Astrocyte (in vitro differentiated cells and primary cell): ENCODE results near the gene SMIM7. TPM values are rescaled to one million over a fixed set of nuclear protein-coding genes. Genes with fewer than 3 reads are reported as not detected.

ENCODE experiments used
- DNase-seq: peaks from one replicate; pipeline ENCODE4 v3.0.0-alpha.2; 2010; ENCODE audit warnings: low read depth
- FAIRE-seq: peaks from 2 replicates; lab custom pipeline; 2011; peaks lifted over from hg19 to GRCh38; lab: Jason Lieb, UNC
- H2AFZ ChIP-seq: 2 replicates; pipeline ENCODE4 v1.6.0; 2012; ENCODE audit warnings: low read depth, low read length, inconsistent platforms
- H3K27ac ChIP-seq: 2 replicates; pipeline ENCODE4 v1.5.1; 2011; ENCODE audit warnings: low read depth, low read length, inconsistent platforms
- H3K27me3 ChIP-seq: 2 replicates; pipeline ENCODE4 v1.6.0; 2011; ENCODE audit warnings: low read length, inconsistent platforms; ENCODE audit not compliant: insufficient read depth
- H3K36me3 ChIP-seq: 2 replicates; pipeline ENCODE4 v1.5.1; 2011; ENCODE audit warnings: low read length, inconsistent platforms; ENCODE audit not compliant: insufficient read depth
- H3K4me1 ChIP-seq: 2 replicates; pipeline ENCODE4 v1.5.1; 2011; ENCODE audit warnings: low read length, inconsistent platforms; ENCODE audit not compliant: insufficient read depth
- H3K4me2 ChIP-seq: 2 replicates; pipeline ENCODE4 v1.6.0; 2012; ENCODE audit warnings: low read length, inconsistent platforms
- H3K4me3 ChIP-seq: 2 replicates; pipeline ENCODE4 v1.5.1; 2011; ENCODE audit warnings: low read depth, mild to moderate bottlenecking, low read length, inconsistent platforms; ENCODE audit not compliant: insufficient read depth
- H3K79me2 ChIP-seq: 2 replicates; pipeline ENCODE4 v1.6.0; 2012; ENCODE audit warnings: mild to moderate bottlenecking, low read length, inconsistent platforms; ENCODE audit not compliant: insufficient read depth
- H3K9ac ChIP-seq: 2 replicates; pipeline ENCODE4 v1.6.0; 2012; ENCODE audit warnings: mild to moderate bottlenecking, low read length, inconsistent platforms
- H3K9me3 ChIP-seq: 2 replicates; pipeline ENCODE4 v1.5.1; 2012; ENCODE audit warnings: low read depth, mild to moderate bottlenecking, low read length, inconsistent platforms; ENCODE audit not compliant: insufficient read depth
- H4K20me1 ChIP-seq: 2 replicates; pipeline ENCODE4 v1.6.0; 2012; ENCODE audit warnings: low read length, inconsistent platforms; ENCODE audit not compliant: insufficient read depth
- H3K27ac Mint-ChIP-seq: one replicate; pipeline ENCODE4 v1.8.0; 2021; ENCODE audit warnings: mild to moderate bottlenecking, mixed read lengths; ENCODE audit not compliant: unreplicated experiment
- H3K27me3 Mint-ChIP-seq: one replicate; pipeline ENCODE4 v1.8.0; 2021; ENCODE audit warnings: low read depth, mixed read lengths; ENCODE audit not compliant: unreplicated experiment
- H3K36me3 Mint-ChIP-seq: one replicate; pipeline ENCODE4 v1.8.0; 2021; ENCODE audit warnings: low read depth, mixed read lengths; ENCODE audit not compliant: unreplicated experiment
- H3K4me1 Mint-ChIP-seq: one replicate; pipeline ENCODE4 v1.8.0; 2021; ENCODE audit warnings: low read depth, mixed read lengths; ENCODE audit not compliant: unreplicated experiment
- H3K4me3 Mint-ChIP-seq: one replicate; pipeline ENCODE4 v1.8.0; 2021; ENCODE audit warnings: mild to moderate bottlenecking, moderate library complexity, mixed read lengths; ENCODE audit not compliant: unreplicated experiment
- H3K9me3 Mint-ChIP-seq: one replicate; pipeline ENCODE4 v1.8.0; 2021; ENCODE audit warnings: mild to moderate bottlenecking, mixed read lengths; ENCODE audit not compliant: unreplicated experiment
- CTCF ChIP-seq: IDR thresholded peaks from 2 replicates; pipeline ENCODE4 v1.5.1; 2011; ENCODE audit warnings: low read depth, mild to moderate bottlenecking, inconsistent platforms, low read length, moderate library complexity; ENCODE audit not compliant: insufficient read depth
- EZH2 ChIP-seq: IDR thresholded peaks from 2 replicates; pipeline ENCODE4 v1.6.1; 2012; ENCODE audit warnings: mild to moderate bottlenecking, low read length, inconsistent platforms; ENCODE audit not compliant: insufficient read depth
- total RNA-seq: library from RNA; stranded (reverse); gene quantifications from 2 replicates; pipeline ENCODE4 v1.2.1, GENCODE V29; 2021

SMIM7 gene
- total RNA-seq, 1 donor from 2014 or later, result 45.3 TPM

GRCh38 chr19:16684216-16684615 lies 24.3 kb upstream of the SMIM7 start:
- H3K4me1 ChIP-seq, result peaks cover 5% of the 10 kb centered on the region
- Mint-ChIP-seq H3K4me3 (no peak overlapping the region), H3K4me1 (peaks cover 6% of the 10 kb centered on the region), H3K9me3 (peaks cover 3% of the 10 kb centered on the region), H3K27ac (no peak overlapping the region), H3K36me3 (peaks cover 8% of the 10 kb centered on the region), H3K27me3 (no peaks in the 10 kb centered on the region)
- no peaks in the 10 kb centered on the region for H3K27me3 ChIP-seq
- no peak overlapping the region for H2AFZ ChIP-seq
- no peak overlapping the region for H3K4me3 ChIP-seq
- no peak overlapping the region for H3K4me2 ChIP-seq
- no peak overlapping the region for H3K27ac ChIP-seq
- H3K9me3 ChIP-seq, result no peaks in the 10 kb centered on the region
- no peak for TF ChIP-seq CTCF
- TF ChIP-seq EZH2, result no peak
- no peaks in the 10 kb centered on the region for H4K20me1 ChIP-seq
- FAIRE-seq (no peak), DNase-seq (no peak)
- no peaks in the 10 kb centered on the region for H3K36me3 ChIP-seq
- H3K9ac ChIP-seq, result no peak overlapping the region
- no peaks in the 10 kb centered on the region for H3K79me2 ChIP-seq

- FAIRE-seq, result no peak
- Histone ChIP-seq H3K27ac (no peak overlapping the region), H2AFZ (no peak overlapping the region), H3K9ac (no peak overlapping the region), H3K36me3 (no peaks in the 10 kb centered on the region), H3K4me3 (no peak overlapping the region), H3K79me2 (no peaks in the 10 kb centered on the region), H3K4me2 (no peak overlapping the region), H3K9me3 (no peaks in the 10 kb centered on the region), H3K4me1 (peaks cover 5% of the 10 kb centered on the region), H3K27me3 (no peaks in the 10 kb centered on the region), H4K20me1 (no peaks in the 10 kb centered on the region)
- Mint-ChIP-seq H3K9me3 (peaks cover 3% of the 10 kb centered on the region), H3K4me1 (peaks cover 6% of the 10 kb centered on the region), H3K27me3 (no peaks in the 10 kb centered on the region), H3K27ac (peak overlapping the region; percentile 3), H3K4me3 (no peak overlapping the region), H3K36me3 (peaks cover 8% of the 10 kb centered on the region)
- TF ChIP-seq EZH2 (no peak), CTCF (no peak)
- DNase-seq, result no peak
Measured at GRCh38 chr19:16682539-16682938, 22.6 kb upstream of the SMIM7 start.

- FAIRE-seq (no peak), DNase-seq (no peak)
- Mint-ChIP-seq H3K9me3 (peaks cover 3% of the 10 kb centered on the region), H3K4me1 (no peaks in the 10 kb centered on the region), H3K4me3 (no peak overlapping the region), H3K27me3 (no peaks in the 10 kb centered on the region), H3K36me3 (peaks cover 8% of the 10 kb centered on the region), H3K27ac (no peak overlapping the region)
- H3K9ac ChIP-seq, result no peak overlapping the region
- no peaks in the 10 kb centered on the region for H3K27me3 ChIP-seq
- H3K27ac ChIP-seq, result no peak overlapping the region
- no peaks in the 10 kb centered on the region for H3K9me3 ChIP-seq
- no peak for TF ChIP-seq CTCF
- TF ChIP-seq EZH2, result no peak
- H3K4me1 ChIP-seq, result no peaks in the 10 kb centered on the region
- no peak overlapping the region for H2AFZ ChIP-seq
- no peaks in the 10 kb centered on the region for H4K20me1 ChIP-seq
- no peaks in the 10 kb centered on the region for H3K79me2 ChIP-seq
- H3K4me3 ChIP-seq, result no peak overlapping the region
- H3K36me3 ChIP-seq, result no peaks in the 10 kb centered on the region
- no peak overlapping the region for H3K4me2 ChIP-seq
Measured at GRCh38 chr19:16679811-16680210, 19.9 kb upstream of the SMIM7 start.
